ENCODE measurements around the gene BCOR. TPM values are rescaled to one million over a fixed set of nuclear protein-coding genes. Genes with fewer than 3 reads are reported as not detected.

Gene BCOR
- total RNA-seq, 1 experiment from 2014 or later = 35.1 TPM

DNA sequence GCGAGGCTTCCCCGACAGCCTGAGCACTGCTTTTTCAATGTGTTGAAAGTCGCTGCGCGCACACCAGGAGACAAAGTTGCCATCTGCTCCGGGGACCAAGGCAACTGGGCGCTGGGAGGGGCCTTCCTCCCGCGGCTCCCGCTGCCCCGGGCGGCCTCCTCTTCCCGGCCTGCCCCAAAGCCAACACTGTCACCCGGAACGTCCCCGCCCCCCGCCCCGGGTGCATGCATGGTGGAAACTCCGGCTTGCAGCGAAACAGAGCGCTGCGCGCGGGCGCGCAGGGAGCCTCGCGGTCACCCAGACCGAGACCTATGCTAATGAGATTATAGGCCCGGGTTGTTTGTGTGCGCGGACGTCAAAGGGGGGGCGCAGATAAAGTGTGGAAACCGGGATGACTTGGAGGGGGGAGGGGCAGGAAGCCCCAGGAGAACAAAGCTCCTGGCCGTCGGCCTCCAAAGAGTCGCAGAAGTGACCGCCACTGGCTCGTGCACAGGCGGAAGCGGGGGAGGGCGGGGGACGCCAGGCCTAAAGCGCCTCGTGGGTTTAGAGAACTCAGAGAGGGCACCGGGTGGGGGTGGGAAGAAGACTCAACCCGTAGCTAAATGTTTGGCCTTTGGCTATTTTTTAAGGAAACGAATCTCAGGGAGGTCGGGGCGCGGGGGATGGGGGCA lies 88.8 kb downstream of the BCOR start:
- CTCF ChIA-PET = no interaction called here
- Histone ChIP-seq H3K4me3 (replicated peaks in 1 of 2; ENCODE audit: low read depth in 1 of 2, low read length in 2 of 2) (no peak overlapping the region), H3K9me3 (ENCODE audit: control insufficient read depth in 1 of 2, insufficient read depth in 1 of 2, low read depth in 1 of 2, low read length in 2 of 2) (no peaks in the 10 kb centered on the region), H3K79me2 (ENCODE audit: insufficient read depth, low read length) (no peaks in the 10 kb centered on the region), H3K4me2 (ENCODE audit: low read length) (no peak overlapping the region), H4K20me1 (ENCODE audit: insufficient read depth) (no peaks in the 10 kb centered on the region), H3K4me1 (ENCODE audit: control insufficient read depth in 1 of 2, insufficient read depth in 2 of 2, low read length in 2 of 2) (peaks cover 4 to 14% of the 10 kb centered on the region in 2 experiments; a peak in 2 of 4 replicates), H3K36me3 (ENCODE audit: control insufficient read depth in 1 of 2, insufficient read depth in 2 of 2, low read length in 2 of 2) (no peaks in the 10 kb centered on the region), H3K27me3 (ENCODE audit: insufficient read depth, low read length) (no peaks in the 10 kb centered on the region), H3K27ac (ENCODE audit: low read depth, low read length) (no peak overlapping the region), H3K9ac (ENCODE audit: low read length) (no peak overlapping the region), H3K9me2 (ENCODE audit: insufficient read depth) (no peaks in the 10 kb centered on the region), H2AFZ (ENCODE audit: low read depth, low read length, poor library complexity, severe bottlenecking) (no peak overlapping the region)
- no peak for DNase-seq (ENCODE audit: low read depth, low spot score)
- no peak for TF ChIP-seq SRF (IDR thresholded peaks at IDR 0.05; ENCODE audit: low read depth)
- TF ChIP-seq, protein P1, sequence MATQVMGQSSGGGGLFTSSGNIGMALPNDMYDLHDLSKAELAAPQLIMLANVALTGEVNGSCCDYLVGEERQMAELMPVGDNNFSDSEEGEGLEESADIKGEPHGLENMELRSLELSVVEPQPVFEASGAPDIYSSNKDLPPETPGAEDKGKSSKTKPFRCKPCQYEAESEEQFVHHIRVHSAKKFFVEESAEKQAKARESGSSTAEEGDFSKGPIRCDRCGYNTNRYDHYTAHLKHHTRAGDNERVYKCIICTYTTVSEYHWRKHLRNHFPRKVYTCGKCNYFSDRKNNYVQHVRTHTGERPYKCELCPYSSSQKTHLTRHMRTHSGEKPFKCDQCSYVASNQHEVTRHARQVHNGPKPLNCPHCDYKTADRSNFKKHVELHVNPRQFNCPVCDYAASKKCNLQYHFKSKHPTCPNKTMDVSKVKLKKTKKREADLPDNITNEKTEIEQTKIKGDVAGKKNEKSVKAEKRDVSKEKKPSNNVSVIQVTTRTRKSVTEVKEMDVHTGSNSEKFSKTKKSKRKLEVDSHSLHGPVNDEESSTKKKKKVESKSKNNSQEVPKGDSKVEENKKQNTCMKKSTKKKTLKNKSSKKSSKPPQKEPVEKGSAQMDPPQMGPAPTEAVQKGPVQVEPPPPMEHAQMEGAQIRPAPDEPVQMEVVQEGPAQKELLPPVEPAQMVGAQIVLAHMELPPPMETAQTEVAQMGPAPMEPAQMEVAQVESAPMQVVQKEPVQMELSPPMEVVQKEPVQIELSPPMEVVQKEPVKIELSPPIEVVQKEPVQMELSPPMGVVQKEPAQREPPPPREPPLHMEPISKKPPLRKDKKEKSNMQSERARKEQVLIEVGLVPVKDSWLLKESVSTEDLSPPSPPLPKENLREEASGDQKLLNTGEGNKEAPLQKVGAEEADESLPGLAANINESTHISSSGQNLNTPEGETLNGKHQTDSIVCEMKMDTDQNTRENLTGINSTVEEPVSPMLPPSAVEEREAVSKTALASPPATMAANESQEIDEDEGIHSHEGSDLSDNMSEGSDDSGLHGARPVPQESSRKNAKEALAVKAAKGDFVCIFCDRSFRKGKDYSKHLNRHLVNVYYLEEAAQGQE (IDR thresholded peaks at IDR 0.05; ENCODE audit: low read depth) = no peak
- TF ChIP-seq, protein P2, sequence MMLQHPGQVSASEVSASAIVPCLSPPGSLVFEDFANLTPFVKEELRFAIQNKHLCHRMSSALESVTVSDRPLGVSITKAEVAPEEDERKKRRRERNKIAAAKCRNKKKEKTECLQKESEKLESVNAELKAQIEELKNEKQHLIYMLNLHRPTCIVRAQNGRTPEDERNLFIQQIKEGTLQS (IDR thresholded peaks at IDR 0.05) = no peak
- TF ChIP-seq ZFX (IDR thresholded peaks at IDR 0.05) = no peak
- no peak for TF ChIP-seq ZBTB33 (IDR thresholded peaks at IDR 0.05; ENCODE audit: extremely low read depth, insufficient replicate concordance, low read length)
- no peak for TF ChIP-seq CEBPB (IDR thresholded peaks at IDR 0.05; ENCODE audit: low read depth)
- TF ChIP-seq ZNF274 (IDR thresholded peaks at IDR 0.05; ENCODE audit: low read depth, low read length) = no peak
- no peak for TF ChIP-seq TCF7L2 (IDR thresholded peaks at IDR 0.05; ENCODE audit: borderline replicate concordance, extremely low read depth, insufficient read depth, insufficient read length)
- no peak for ATAC-seq
- POLR2A ChIA-PET = no interaction called here
- RAD21 ChIA-PET (ENCODE audit: low non-redundant PET in 1 of 2, low total read pairs in 2 of 2, uncharacterized antibody in 2 of 2, unreplicated experiment in 2 of 2) = no interaction called here
- intact Hi-C loops (cut with micrococcal nuclease) = no loop called here
- no TSS peak for BruUV-seq (replicated peaks)
